ENCODE results near the gene DHRS4. TPM values are rescaled to one million over a fixed set of nuclear protein-coding genes. Genes with fewer than 3 reads are reported as not detected.
"Not testable (repeated sequence)": the region's sequence is repeated elsewhere in the genome, so short reads cannot be mapped to it uniquely, and the experiment has no call there.

Gene DHRS4
- total RNA-seq, 2 experiments from 2014 or later, result 18.7 to 18.8 TPM

- intact Hi-C loops (cut with micrococcal nuclease; ENCODE audit: unreplicated experiment), result no loop called here
- CTCF ChIA-PET (ENCODE audit: unreplicated experiment), result no interaction called here
Measured at GRCh38 chr14:23950411-23951135, 3.0 kb upstream of the DHRS4 start.

DNA sequence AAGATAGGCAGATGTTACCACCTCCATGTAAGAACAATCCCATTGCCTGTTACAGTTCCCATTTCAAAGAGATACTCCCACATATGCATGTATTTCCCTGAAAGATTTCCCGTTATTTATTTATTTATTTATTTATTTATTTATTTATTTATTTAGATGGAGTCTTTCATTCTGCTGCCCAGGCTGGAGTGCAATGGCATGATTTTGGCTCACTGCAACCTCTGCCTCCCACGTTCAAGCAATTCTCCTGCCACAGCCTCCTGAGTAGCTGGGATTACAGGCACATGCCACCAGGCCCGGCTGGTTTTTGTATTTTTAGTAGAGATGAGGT is 2.5 kb upstream of the DHRS4 start:
- intact Hi-C loops (cut with micrococcal nuclease; ENCODE audit: unreplicated experiment); H3K27ac ChIP-seq (ENCODE audit: low read depth, low read length, poor library complexity, severe bottlenecking); H3K4me3 ChIP-seq (ENCODE audit: low read depth, low read length, poor library complexity, severe bottlenecking); H3K9me2 ChIP-seq (ENCODE audit: insufficient read depth, low read length); H3K4me2 ChIP-seq (ENCODE audit: low read length); H2AFZ ChIP-seq (ENCODE audit: low read length); H4K20me1 ChIP-seq (ENCODE audit: insufficient read depth, low read length); H3K79me2 ChIP-seq (ENCODE audit: insufficient read depth, low read depth, low read length); H3K36me3 ChIP-seq (ENCODE audit: insufficient read depth, low read length); CTCF ChIA-PET (ENCODE audit: unreplicated experiment); H3K9me3 ChIP-seq (ENCODE audit: low read length); DNase-seq (ENCODE audit: low spot score); BruUV-seq (replicated peaks): not testable (repeated sequence)
- peaks cover 13% of the 10 kb centered on the region for H3K4me1 ChIP-seq (ENCODE audit: insufficient read depth, low read length, poor library complexity, severe bottlenecking)
- POLR2A ChIA-PET, result interaction anchor here (0.7 kb wide), 1 partner anchor 78 kb away, joined by 3 read pairs; no protein-coding TSS in a partner anchor

More at GRCh38 chr14:23950411-23951135, 3.0 kb upstream of the DHRS4 start:
- Histone ChIP-seq H3K4me1 (ENCODE audit: insufficient read depth, low read length, poor library complexity, severe bottlenecking) (peaks cover 13% of the 10 kb centered on the region), H3K27ac (ENCODE audit: low read depth, low read length, poor library complexity, severe bottlenecking) (no peak overlapping the region), H3K36me3 (ENCODE audit: insufficient read depth, low read length) (no peaks in the 10 kb centered on the region; the same call in 1 of the 2 replicates), H3K9me2 (ENCODE audit: insufficient read depth, low read length) (no peaks in the 10 kb centered on the region), H3K79me2 (ENCODE audit: insufficient read depth, low read depth, low read length) (0 out of 2 replicates have a peak, but pooled peaks cover 3% of the 10 kb centered on the region), H3K9me3 (ENCODE audit: low read length) (peaks cover 5% of the 10 kb centered on the region), H2AFZ (ENCODE audit: low read length) (no peak overlapping the region), H3K4me3 (ENCODE audit: low read depth, low read length, poor library complexity, severe bottlenecking) (no peak overlapping the region), H3K4me2 (ENCODE audit: low read length) (no peak overlapping the region), H4K20me1 (ENCODE audit: insufficient read depth, low read length) (no peaks in the 10 kb centered on the region)
- DNase-seq (ENCODE audit: low spot score), result no peak
- no TSS peak for BruUV-seq (replicated peaks)
- TF ChIP-seq, protein P1, sequence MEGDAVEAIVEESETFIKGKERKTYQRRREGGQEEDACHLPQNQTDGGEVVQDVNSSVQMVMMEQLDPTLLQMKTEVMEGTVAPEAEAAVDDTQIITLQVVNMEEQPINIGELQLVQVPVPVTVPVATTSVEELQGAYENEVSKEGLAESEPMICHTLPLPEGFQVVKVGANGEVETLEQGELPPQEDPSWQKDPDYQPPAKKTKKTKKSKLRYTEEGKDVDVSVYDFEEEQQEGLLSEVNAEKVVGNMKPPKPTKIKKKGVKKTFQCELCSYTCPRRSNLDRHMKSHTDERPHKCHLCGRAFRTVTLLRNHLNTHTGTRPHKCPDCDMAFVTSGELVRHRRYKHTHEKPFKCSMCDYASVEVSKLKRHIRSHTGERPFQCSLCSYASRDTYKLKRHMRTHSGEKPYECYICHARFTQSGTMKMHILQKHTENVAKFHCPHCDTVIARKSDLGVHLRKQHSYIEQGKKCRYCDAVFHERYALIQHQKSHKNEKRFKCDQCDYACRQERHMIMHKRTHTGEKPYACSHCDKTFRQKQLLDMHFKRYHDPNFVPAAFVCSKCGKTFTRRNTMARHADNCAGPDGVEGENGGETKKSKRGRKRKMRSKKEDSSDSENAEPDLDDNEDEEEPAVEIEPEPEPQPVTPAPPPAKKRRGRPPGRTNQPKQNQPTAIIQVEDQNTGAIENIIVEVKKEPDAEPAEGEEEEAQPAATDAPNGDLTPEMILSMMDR (conservative IDR thresholded peaks at IDR 0.05; ENCODE audit: low read length), result no peak
- no peak for TF ChIP-seq EZH2phosphoT487 (IDR thresholded peaks at IDR 0.05; ENCODE audit: borderline replicate concordance, low read depth, low read length)
- POLR2A ChIA-PET, result no interaction called here

DNA sequence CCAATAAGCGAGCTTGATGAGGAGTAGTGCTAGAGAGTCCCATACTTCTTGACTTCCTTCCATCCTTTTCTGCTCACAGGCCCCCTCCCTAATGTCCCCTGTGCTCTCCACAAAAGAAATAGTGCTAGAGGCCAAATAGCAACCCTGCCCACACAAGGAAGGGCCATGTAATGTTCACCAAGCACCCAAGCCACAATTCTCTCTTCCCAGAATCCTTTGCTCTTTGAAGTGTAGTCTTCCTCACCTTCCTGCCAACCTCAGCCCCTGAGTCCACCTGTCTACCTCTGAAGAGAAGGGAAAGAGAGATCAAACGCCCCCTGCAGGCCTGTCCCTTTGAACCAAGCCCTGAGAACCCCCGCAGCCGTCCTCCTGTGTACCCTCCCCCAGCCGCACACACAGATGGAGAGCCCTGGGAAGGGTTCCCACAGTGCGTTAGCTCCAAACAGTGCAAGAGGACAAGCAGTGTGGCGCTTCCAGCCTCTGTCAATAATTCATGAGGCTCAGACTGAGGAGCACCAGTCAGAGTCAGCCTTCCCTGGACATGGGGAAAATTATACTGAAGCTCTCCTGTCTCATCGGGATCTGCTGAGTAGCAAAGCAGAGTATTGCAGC is 1.9 kb upstream of the DHRS4 start:
- intact Hi-C loops (cut with micrococcal nuclease; ENCODE audit: unreplicated experiment), result no loop called here
- no peaks in the 10 kb centered on the region for H3K9me2 ChIP-seq (ENCODE audit: insufficient read depth, low read length)
- H2AFZ ChIP-seq (ENCODE audit: low read length), result no peak overlapping the region
- H3K79me2 ChIP-seq (ENCODE audit: insufficient read depth, low read depth, low read length), result 0 out of 2 replicates have a peak, but pooled peaks cover 3% of the 10 kb centered on the region
- peaks cover 13% of the 10 kb centered on the region for H3K4me1 ChIP-seq (ENCODE audit: insufficient read depth, low read length, poor library complexity, severe bottlenecking)
- H3K9me3 ChIP-seq (ENCODE audit: low read length), result peaks cover 5% of the 10 kb centered on the region
- TF ChIP-seq EZH2phosphoT487 (IDR thresholded peaks at IDR 0.05; ENCODE audit: borderline replicate concordance, low read depth, low read length), result no peak
- TF ChIP-seq, protein P1 (conservative IDR thresholded peaks at IDR 0.05; ENCODE audit: low read length), result 0 out of 2 replicates have a peak, but pooled peaks have one; percentile 13
- POLR2A ChIA-PET, result interaction anchor here (0.7 kb wide), 1 partner anchor 79 kb away, joined by 3 read pairs; no protein-coding TSS in a partner anchor
- BruUV-seq (replicated peaks), result no TSS peak
- DNase-seq (ENCODE audit: low spot score), result no peak
- CTCF ChIA-PET (ENCODE audit: unreplicated experiment), result no interaction called here
- no peak overlapping the region for H3K27ac ChIP-seq (ENCODE audit: low read depth, low read length, poor library complexity, severe bottlenecking)
- no peaks in the 10 kb centered on the region for H4K20me1 ChIP-seq (ENCODE audit: insufficient read depth, low read length)
- no peaks in the 10 kb centered on the region; the same call in 1 of the 2 replicates for H3K36me3 ChIP-seq (ENCODE audit: insufficient read depth, low read length)
- no peak overlapping the region for H3K4me3 ChIP-seq (ENCODE audit: low read depth, low read length, poor library complexity, severe bottlenecking)
- no peak overlapping the region for H3K4me2 ChIP-seq (ENCODE audit: low read length)

- H3K9me3 ChIP-seq (ENCODE audit: low read length); intact Hi-C loops (cut with micrococcal nuclease; ENCODE audit: unreplicated experiment); H3K79me2 ChIP-seq (ENCODE audit: insufficient read depth, low read depth, low read length); H3K9me2 ChIP-seq (ENCODE audit: insufficient read depth, low read length); DNase-seq (ENCODE audit: low spot score); H4K20me1 ChIP-seq (ENCODE audit: insufficient read depth, low read length); H3K36me3 ChIP-seq (ENCODE audit: insufficient read depth, low read length); BruUV-seq (replicated peaks): not testable (repeated sequence)
- CTCF ChIA-PET (ENCODE audit: unreplicated experiment), result interaction anchor here (1.3 kb wide), 1 partner anchor 9 kb away, joined by 3 read pairs; no protein-coding TSS in a partner anchor
- Histone ChIP-seq H3K4me2 (ENCODE audit: low read length) (peak overlapping the region; percentile 91), H3K27ac (ENCODE audit: low read depth, low read length, poor library complexity, severe bottlenecking) (peak overlapping the region; percentile 59), H3K4me1 (ENCODE audit: insufficient read depth, low read length, poor library complexity, severe bottlenecking) (peaks cover 13% of the 10 kb centered on the region), H2AFZ (ENCODE audit: low read length) (peak overlapping the region; percentile 94), H3K4me3 (ENCODE audit: low read depth, low read length, poor library complexity, severe bottlenecking) (peak overlapping the region; percentile 97)
- POLR2A ChIA-PET, result interaction anchor here (0.8 to 0.9 kb wide), 2 partner anchors 155 to 161 kb away, joined by 3 read pairs; partner anchors contain the start of gene DCAF11
Measured at GRCh38 chr14:23953116-23953463, 480 bp upstream of the DHRS4 start.
